ENCODE results near the gene LAMA3. TPM values are rescaled to one million over a fixed set of nuclear protein-coding genes. Genes with fewer than 3 reads are reported as not detected.

The LAMA3 gene
- total RNA-seq, 4 donors from 2014 or later: 46.5 to 75.4 (median 57.4) TPM

DNA sequence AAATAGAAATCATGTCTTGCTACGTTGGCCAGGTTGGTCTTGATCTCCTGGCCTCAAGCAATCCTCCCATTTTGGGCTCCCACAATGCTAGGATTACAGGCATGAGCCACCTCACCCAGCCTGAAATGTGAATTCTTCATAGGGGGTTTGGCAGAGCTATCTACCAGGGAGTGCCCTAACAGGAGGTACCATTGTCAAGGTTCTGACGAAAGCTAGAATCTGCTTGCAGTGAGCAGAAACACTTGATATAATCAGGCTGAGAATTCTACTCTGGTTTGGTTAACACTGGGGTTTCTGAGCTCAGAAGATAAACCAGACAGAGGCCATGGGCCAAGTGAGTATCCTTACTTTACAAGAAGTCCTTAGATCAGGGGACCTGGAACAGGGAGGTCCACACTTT, 7.2 kb upstream of the LAMA3 start:
- TF ChIP-seq, protein P1, sequence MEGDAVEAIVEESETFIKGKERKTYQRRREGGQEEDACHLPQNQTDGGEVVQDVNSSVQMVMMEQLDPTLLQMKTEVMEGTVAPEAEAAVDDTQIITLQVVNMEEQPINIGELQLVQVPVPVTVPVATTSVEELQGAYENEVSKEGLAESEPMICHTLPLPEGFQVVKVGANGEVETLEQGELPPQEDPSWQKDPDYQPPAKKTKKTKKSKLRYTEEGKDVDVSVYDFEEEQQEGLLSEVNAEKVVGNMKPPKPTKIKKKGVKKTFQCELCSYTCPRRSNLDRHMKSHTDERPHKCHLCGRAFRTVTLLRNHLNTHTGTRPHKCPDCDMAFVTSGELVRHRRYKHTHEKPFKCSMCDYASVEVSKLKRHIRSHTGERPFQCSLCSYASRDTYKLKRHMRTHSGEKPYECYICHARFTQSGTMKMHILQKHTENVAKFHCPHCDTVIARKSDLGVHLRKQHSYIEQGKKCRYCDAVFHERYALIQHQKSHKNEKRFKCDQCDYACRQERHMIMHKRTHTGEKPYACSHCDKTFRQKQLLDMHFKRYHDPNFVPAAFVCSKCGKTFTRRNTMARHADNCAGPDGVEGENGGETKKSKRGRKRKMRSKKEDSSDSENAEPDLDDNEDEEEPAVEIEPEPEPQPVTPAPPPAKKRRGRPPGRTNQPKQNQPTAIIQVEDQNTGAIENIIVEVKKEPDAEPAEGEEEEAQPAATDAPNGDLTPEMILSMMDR (IDR thresholded peaks at IDR 0.05): no peak
- no peak for TF ChIP-seq POLR2A (IDR thresholded peaks at IDR 0.05)
- Histone ChIP-seq H3K4me3 (no peak overlapping the region), H3K4me1 (no peaks in the 10 kb centered on the region), H3K36me3 (no peaks in the 10 kb centered on the region), H3K27me3 (no peaks in the 10 kb centered on the region), H3K9me3 (no peaks in the 10 kb centered on the region), H3K27ac (peak overlapping the region; percentile 36 to 63)
- DNase-seq: no peak
- intact Hi-C loops (cut with DNase I; ENCODE audit: low total_unique reads): no loop called here

DNA sequence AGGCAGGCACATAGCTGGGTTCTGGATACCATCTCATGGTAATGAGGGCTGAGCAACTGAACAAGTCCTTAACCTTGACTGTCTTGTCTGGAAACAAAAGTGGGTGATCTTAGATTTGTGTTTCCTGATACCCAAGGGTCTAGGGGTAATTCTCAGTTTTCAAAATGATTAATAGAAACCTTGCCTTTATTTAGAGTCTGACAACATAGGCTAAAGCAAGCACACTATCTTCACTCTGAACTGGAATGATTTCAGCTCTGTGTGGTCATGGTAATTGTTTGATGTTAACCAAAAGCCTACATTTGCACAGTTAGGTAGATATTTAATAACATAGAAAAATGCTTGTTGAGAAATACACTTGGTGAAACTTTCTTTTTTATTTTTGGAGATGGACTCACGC, 6.8 kb upstream of the LAMA3 start:
- intact Hi-C loops (cut with DNase I; ENCODE audit: low total_unique reads): no loop called here
- no peaks in the 10 kb centered on the region for H3K4me1 ChIP-seq
- no peak for TF ChIP-seq POLR2A (IDR thresholded peaks at IDR 0.05)
- TF ChIP-seq, protein P1 (IDR thresholded peaks at IDR 0.05): no peak
- H3K36me3 ChIP-seq: no peaks in the 10 kb centered on the region
- no peaks in the 10 kb centered on the region for H3K9me3 ChIP-seq
- H3K4me3 ChIP-seq: no peak overlapping the region
- H3K27me3 ChIP-seq: no peaks in the 10 kb centered on the region
- DNase-seq: no peak
- H3K27ac ChIP-seq: peak overlapping the region; percentile 36 to 63

DNA sequence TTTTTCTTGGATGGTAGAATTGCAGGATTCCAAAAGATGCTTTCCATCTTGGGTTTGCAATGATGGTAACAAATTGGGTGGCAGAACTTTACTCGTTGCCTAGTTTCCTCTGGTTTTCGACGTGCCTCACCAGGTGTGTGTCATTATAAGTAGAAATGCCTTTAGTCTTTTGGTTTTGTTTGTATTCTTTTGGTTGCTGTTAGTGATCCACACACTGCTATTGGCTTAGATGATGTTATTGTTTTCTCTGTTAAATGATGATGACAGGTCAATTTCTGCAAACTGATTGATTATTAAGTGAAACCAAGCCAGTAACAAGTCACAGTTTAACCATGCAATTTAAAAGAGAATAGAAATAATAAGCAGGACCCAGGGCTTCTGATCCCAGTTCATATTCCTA, 6.1 kb upstream of the LAMA3 start:
- no peak for DNase-seq
- TF ChIP-seq, protein P1 (IDR thresholded peaks at IDR 0.05): no peak
- no peak for TF ChIP-seq POLR2A (IDR thresholded peaks at IDR 0.05)
- H3K27ac ChIP-seq: peak overlapping the region; percentile 36 to 63
- H3K4me1 ChIP-seq: no peaks in the 10 kb centered on the region
- H3K4me3 ChIP-seq: no peak overlapping the region
- H3K27me3 ChIP-seq: no peaks in the 10 kb centered on the region
- H3K36me3 ChIP-seq: no peaks in the 10 kb centered on the region
- intact Hi-C loops (cut with DNase I; ENCODE audit: low total_unique reads): no loop called here
- no peaks in the 10 kb centered on the region for H3K9me3 ChIP-seq

DNA sequence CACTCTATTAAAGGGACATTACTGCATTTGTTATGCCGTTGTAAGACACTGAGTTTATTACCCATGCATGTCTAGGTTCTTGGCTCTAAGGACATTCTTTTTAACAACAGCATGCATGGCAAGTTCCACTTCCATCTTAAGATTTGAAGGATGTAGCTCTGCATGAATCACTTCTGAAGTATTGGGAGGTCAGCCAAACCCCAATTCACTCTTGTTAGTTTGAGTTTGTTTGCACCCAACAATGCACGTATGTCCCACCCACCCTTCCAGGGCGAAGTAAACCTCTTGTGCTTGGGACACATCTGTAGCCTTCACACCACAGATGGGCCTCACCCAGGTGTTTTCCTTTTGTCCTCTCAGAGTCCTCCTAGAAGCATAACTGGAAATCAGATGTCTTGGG, 5.6 kb upstream of the LAMA3 start:
- no peaks in the 10 kb centered on the region for H3K27me3 ChIP-seq
- no peaks in the 10 kb centered on the region for H3K9me3 ChIP-seq
- no peaks in the 10 kb centered on the region for H3K36me3 ChIP-seq
- H3K4me3 ChIP-seq: no peak overlapping the region
- TF ChIP-seq, protein P1 (IDR thresholded peaks at IDR 0.05): no peak
- no peak for TF ChIP-seq POLR2A (IDR thresholded peaks at IDR 0.05)
- no peak for DNase-seq
- H3K27ac ChIP-seq: peak overlapping the region; percentile 63 to 82
- intact Hi-C loops (cut with DNase I; ENCODE audit: low total_unique reads): no loop called here
- no peaks in the 10 kb centered on the region for H3K4me1 ChIP-seq

DNA sequence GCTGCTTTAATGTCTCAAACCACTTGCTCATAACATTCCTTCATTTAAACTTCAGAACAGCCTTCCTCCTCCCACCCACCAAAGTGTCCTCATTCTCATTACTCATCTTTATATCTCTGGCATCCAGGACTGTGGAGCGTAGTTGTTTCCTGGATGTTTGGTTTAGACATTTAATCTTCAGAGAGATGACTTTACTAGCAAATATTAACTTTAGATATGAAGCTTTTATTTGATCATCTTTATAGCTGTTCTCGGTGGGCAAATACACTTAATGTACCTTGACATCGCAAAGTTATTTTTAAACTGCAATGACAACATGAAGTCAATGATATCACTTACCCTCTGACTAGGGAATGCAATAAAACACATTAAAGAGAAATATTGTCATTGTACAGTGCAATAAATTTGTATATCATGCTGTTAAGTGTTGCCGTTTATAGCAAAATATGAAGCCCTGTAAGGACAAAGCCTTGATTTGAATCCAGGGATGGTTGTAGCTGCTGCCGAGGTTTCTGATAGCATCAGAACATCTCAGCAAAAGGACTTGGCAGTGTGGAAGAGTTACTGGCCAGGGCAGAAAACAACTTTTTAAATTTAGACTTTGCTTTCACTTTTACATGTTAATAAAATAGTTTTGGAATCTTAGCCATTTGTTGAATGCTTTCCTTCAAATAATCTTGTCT, 4.6 kb upstream of the LAMA3 start:
- peak overlapping the region; percentile 63 to 82 for H3K27ac ChIP-seq

More for the DNA sequence above, 4.6 kb upstream of the LAMA3 start:
- DNase-seq: peak in 1 of 2 donors; percentile 50
- no peaks in the 10 kb centered on the region for H3K27me3 ChIP-seq
- TF ChIP-seq, protein P1 (IDR thresholded peaks at IDR 0.05): no peak
- TF ChIP-seq POLR2A (IDR thresholded peaks at IDR 0.05): no peak
- intact Hi-C loops (cut with DNase I; ENCODE audit: low total_unique reads): no loop called here
- no peaks in the 10 kb centered on the region for H3K9me3 ChIP-seq
- no peak overlapping the region for H3K4me3 ChIP-seq
- no peaks in the 10 kb centered on the region for H3K4me1 ChIP-seq
- H3K36me3 ChIP-seq: no peaks in the 10 kb centered on the region
